LNCaP clone FGC (cell line): ENCODE measurements around the gene SOCS6.

Experiments used
- DNase-seq: peaks from one replicate; pipeline ENCODE4 v3.0.0-alpha.2; 2011; ENCODE audit warnings: low read depth
- H3K4me3 ChIP-seq: 2 replicates; pipeline ENCODE4 v1.5.1; 2011; ENCODE audit warnings: mild to moderate bottlenecking, low read depth, low read length, control low read depth
- TF ChIP-seq, protein P1 (sequence below): IDR thresholded peaks from 2 replicates; pipeline ENCODE4 v1.5.1; 2012; ENCODE audit warnings: mild to moderate bottlenecking; ENCODE audit not compliant: control insufficient read depth, insufficient read depth; ENCODE audit errors: extremely low read depth

Gene SOCS6

DNA sequence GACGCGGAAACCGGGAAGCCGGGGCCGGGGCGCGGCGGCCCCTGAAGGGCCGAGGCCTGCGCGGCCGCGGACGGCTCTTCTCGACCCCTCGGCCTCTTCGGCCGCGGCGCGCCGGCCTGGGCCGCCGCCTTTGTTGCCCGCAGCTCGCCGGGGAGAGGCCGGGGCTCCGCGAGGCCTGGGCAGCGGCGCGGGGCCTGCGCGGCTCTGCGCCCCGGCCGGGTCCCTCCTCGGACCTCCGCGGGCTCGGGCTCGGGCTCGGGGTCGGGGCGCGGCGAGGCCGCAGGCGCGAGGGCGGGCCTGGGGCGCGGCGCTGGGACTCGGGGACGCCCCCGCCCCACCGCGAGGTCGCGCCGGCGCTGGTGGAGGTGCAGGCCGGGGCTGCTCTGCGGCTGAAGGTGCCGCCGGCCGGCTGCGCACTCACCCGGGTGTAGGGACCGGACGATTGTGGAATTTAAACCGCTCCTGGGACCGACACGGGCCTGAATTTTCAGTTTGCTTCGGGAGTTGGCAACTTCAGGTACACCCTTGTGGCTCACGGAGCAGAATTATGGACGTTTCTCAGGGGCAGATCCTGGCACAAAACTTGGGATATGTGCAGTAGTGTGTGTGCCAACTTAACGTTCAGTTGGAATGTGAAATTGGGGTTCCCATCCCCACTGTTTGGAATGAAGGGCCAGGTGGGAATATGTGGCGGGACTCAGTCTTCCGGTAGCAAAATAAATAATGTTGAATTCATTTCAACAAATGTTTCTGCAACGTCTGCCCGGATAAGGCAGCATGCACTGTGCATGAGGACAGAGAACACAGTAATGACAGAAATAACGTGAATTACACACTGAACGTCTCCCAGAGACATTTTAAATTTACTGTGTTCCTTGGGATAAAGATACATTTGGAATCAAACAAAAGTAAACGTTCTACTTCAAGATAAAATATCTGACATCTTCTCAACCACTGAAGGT, 787 bp downstream of the SOCS6 start:
- DNase-seq = no peak
- peak overlapping the region; percentile 65 for H3K4me3 ChIP-seq
- TF ChIP-seq, protein P1, sequence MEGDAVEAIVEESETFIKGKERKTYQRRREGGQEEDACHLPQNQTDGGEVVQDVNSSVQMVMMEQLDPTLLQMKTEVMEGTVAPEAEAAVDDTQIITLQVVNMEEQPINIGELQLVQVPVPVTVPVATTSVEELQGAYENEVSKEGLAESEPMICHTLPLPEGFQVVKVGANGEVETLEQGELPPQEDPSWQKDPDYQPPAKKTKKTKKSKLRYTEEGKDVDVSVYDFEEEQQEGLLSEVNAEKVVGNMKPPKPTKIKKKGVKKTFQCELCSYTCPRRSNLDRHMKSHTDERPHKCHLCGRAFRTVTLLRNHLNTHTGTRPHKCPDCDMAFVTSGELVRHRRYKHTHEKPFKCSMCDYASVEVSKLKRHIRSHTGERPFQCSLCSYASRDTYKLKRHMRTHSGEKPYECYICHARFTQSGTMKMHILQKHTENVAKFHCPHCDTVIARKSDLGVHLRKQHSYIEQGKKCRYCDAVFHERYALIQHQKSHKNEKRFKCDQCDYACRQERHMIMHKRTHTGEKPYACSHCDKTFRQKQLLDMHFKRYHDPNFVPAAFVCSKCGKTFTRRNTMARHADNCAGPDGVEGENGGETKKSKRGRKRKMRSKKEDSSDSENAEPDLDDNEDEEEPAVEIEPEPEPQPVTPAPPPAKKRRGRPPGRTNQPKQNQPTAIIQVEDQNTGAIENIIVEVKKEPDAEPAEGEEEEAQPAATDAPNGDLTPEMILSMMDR = no peak

DNA sequence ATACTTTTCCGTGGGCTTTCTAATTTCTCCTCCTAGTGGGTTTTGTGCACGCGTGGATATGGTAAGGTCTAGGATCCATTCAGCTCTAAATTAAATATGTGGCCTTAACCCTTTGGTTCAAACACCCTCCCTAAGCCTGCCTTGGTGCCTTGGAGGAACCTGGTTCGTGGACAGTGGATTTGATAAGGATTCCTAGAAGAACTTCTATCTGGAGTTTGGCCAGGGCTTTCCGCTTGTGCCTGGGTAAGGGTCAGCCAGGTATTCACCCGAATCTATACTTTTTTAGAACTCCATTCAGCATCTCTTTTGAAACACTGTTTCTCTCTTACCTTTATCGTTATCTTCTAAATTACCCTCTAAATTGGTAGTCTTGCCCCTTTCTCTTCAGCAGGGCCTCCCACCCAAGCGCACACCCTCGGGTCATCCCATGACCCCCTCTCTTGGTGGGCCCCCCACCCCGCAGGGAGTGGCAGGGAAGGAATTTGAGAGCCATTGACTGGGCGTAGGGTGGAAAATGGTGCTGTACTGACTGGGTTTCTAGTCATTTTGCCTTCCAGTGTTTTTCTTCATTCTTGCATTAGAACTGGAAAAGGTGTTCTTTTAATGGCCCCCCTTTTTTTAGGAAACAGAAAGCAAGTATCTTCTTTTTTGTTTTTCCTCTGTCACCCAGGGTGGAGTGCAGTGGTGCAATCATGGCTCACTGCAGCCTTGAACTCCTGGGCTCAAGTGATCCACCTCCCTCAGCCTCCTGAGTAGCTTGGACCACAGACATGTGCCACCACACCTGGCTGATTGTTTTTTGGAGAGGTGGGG, 1.8 kb downstream of the SOCS6 start:
- H3K4me3 ChIP-seq = peak overlapping the region; percentile 65
- TF ChIP-seq, protein P1 = no peak
- no peak for DNase-seq

DNA sequence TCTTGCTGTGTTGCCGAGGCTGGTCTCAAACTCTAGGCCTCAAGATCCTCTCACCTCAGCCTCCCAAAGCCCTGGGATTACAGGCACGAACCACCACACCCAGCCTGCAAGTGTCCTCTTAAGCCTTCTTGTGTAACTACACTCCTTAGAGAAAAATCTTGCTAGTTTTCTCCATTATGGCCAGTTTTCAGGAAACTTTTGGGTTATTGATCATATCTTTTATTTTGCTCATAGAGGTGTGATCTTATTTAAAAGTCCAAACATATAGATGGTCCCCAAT, 2.4 kb downstream of the SOCS6 start:
- TF ChIP-seq, protein P1 = no peak
- no peak for DNase-seq
- H3K4me3 ChIP-seq = no peak overlapping the region

DNA sequence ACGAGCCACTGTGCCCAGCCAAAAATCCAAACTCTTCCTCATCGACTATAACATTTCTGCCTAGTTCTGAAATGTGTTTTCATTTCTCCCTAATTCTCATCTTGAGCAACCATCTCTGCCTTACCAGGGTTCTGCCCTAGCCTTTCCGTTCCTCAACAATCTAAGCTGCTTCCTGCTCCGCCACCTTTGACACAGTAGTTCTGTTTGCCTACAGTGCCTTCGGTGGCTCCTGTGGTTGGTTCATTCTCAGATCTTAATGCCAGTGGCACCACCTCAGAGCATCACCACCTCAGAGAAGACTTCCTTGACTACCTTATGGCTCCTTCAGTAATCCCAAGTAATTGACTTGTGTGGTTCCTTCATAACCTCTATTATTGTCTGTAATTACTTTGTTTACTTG, 3.8 kb downstream of the SOCS6 start:
- no peak overlapping the region for H3K4me3 ChIP-seq
- DNase-seq = no peak
- TF ChIP-seq, protein P1 = no peak

DNA sequence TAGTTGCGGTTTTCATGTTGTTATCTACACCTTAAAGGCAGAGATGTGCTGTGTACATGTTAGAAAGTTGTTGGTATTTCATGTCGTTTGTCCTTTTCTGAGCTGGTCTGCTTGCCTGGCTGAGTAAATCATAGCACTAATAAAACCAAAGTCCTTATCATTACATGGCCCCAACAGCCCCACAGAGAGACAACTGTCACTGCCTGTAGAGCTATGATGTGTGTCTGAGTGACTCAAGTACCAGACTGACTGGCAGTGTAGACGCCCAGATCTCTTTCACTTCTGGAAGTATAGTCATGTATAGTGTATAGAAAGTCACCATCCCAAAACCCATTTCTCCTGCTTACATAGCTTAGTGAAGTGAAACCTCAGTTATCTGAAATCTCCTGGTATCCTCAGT, 4.3 kb downstream of the SOCS6 start:
- TF ChIP-seq, protein P1 = no peak
- DNase-seq = no peak
- no peak overlapping the region for H3K4me3 ChIP-seq

DNA sequence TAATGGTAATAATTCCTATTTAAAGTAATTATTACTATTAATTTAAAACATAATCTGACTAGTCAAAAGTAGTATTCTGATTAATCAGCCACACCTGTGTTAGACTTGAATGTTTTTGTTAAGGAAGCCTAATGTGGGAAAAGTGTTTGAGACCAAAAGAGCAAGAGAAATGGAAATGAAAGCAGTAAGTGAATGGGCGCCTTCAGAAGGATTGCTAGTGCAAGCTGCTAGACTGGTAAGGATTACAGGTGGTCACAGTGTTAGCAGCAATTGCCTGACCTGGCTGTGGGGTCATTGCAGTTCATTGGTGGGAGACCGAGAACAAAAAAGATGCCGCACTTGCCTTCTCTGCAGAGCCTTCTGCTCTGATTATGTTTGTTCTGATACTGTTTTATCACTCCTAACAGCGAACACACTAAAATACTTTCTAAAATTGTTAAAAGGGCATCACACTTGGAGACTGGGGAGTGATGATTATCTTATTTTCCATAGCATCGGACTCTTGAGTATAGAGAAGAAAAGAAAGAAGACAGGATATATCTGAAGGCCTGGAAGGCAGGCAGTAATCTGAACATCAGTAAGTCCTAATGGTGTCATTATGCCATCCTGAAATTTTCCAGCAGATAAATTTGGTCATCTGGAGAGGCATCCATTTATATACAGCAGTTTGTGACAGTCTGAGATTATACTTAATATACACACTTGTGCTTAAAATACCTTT, 5.8 kb downstream of the SOCS6 start:
- TF ChIP-seq, protein P1 = no peak
- no peak for DNase-seq
- no peak overlapping the region for H3K4me3 ChIP-seq
